ENCODE measurements around the gene NPTN.

Gene NPTN

GRCh38 chr15:73518180-73518862 is 114.9 kb downstream of the NPTN start:
- no peak for DNase-seq (ENCODE audit: low spot score)

GRCh38 chr15:73517566-73517965 is 115.6 kb downstream of the NPTN start:
- no peak for DNase-seq (ENCODE audit: low spot score)

- DNase-seq (ENCODE audit: low spot score), result no peak
Observed at GRCh38 chr15:73515527-73515926, 117.7 kb downstream of the NPTN start.
